ENCODE data around the gene ARL4A. TPM values are rescaled to one million over a fixed set of nuclear protein-coding genes. Genes with fewer than 3 reads are reported as not detected.
"Not testable (repeated sequence)": the region's sequence is repeated elsewhere in the genome, so short reads cannot be mapped to it uniquely, and the experiment has no call there.

Gene ARL4A
- total and polyA plus RNA-seq, 7 donors = 2.5 to 47.7 (median 7.4) TPM

DNA sequence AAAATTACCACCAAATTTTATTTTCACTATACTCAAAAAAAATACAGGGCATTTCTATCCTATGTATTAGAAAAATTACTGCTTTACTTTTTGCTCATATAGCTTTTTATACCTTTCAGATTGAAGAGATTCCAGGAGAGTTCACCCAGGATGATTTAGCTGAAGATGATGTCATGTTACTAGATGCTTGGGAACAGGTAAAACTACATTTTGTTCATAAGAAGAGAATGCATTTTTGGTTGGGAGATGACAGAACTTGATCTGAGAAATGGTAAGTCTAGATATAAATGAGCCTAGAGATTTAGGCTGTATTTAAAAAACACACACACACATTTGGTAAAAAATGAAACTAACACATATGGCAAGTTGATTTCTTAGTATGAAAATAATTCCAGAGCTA lies 38.1 kb upstream of the ARL4A start:
- Histone ChIP-seq H3K9me3 (no peaks in the 10 kb centered on the region), H3K27me3 (ENCODE audit: insufficient read depth in 3 of 3, low read length in 2 of 3) (no peaks in the 10 kb centered on the region), H3K4me1 (no peaks in the 10 kb centered on the region), H3K36me3 (ENCODE audit: insufficient read depth in 1 of 2, low read depth in 1 of 2) (no peaks in the 10 kb centered on the region), H3K27ac (no peak overlapping the region), H3K4me3 (no peak overlapping the region)
- no peak for ATAC-seq
- TF ChIP-seq, protein P1, sequence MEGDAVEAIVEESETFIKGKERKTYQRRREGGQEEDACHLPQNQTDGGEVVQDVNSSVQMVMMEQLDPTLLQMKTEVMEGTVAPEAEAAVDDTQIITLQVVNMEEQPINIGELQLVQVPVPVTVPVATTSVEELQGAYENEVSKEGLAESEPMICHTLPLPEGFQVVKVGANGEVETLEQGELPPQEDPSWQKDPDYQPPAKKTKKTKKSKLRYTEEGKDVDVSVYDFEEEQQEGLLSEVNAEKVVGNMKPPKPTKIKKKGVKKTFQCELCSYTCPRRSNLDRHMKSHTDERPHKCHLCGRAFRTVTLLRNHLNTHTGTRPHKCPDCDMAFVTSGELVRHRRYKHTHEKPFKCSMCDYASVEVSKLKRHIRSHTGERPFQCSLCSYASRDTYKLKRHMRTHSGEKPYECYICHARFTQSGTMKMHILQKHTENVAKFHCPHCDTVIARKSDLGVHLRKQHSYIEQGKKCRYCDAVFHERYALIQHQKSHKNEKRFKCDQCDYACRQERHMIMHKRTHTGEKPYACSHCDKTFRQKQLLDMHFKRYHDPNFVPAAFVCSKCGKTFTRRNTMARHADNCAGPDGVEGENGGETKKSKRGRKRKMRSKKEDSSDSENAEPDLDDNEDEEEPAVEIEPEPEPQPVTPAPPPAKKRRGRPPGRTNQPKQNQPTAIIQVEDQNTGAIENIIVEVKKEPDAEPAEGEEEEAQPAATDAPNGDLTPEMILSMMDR (IDR thresholded peaks at IDR 0.05) = no peak
- intact Hi-C loops (cut with DNase I) = no loop called here
- no peak for DNase-seq

DNA sequence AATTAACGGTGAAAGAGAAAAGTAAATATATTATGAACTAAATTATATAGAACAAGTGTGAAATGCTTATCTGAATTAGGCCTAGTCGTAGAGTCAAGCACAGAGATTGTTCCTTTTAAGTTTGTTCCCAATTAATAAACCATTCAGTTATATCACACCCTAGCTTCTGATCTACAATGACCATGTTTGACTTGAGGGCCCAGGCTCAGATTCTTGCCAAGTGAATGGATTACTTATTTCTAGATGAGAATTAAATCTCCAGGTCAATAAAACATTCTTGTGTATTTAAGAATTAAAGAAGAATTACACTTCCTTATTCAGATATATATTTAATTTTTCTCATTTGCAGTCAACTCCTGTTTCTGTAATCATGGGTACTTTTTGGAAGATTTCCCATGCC lies 37.4 kb upstream of the ARL4A start:
- no peak for ATAC-seq
- no peak for DNase-seq
- Histone ChIP-seq H3K27ac (no peak overlapping the region), H3K4me1 (no peaks in the 10 kb centered on the region), H3K9me3 (no peaks in the 10 kb centered on the region), H3K4me3 (no peak overlapping the region), H3K27me3 (ENCODE audit: insufficient read depth in 3 of 3, low read length in 2 of 3) (no peaks in the 10 kb centered on the region), H3K36me3 (ENCODE audit: insufficient read depth in 1 of 2, low read depth in 1 of 2) (no peaks in the 10 kb centered on the region)
- 81 to 91% (median 91%) methylated on average over 2 of the region's 2 CpGs for WGBS, 3 donors
- TF ChIP-seq, protein P1 (IDR thresholded peaks at IDR 0.05) = no peak
- intact Hi-C loops (cut with DNase I) = no loop called here

DNA sequence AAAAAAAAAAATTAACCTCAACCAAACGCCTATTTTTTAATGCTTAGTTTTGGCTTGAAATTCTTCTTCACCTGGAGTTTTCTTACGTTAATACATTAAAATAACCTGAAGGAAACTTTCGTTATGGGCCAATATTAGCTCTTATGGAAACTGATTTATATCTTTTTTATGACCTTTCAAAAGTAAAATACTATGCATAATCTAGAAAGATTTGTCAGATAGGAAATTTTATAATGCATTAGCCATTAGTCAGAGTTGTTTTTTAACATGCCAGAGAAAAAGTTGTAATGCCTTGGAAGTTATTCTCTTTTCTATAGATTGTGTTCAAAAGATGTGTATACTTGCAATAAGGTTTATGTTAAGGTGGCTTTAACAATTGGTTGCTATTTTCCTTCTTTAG lies 34.3 kb upstream of the ARL4A start:
- ATAC-seq = no peak
- TF ChIP-seq, protein P1 (IDR thresholded peaks at IDR 0.05) = no peak
- no peaks in the 10 kb centered on the region for H3K36me3 ChIP-seq (ENCODE audit: insufficient read depth in 1 of 2, low read depth in 1 of 2)
- H3K4me1 ChIP-seq = no peaks in the 10 kb centered on the region
- no peaks in the 10 kb centered on the region for H3K27me3 ChIP-seq (ENCODE audit: insufficient read depth in 3 of 3, low read length in 2 of 3)
- H3K4me3 ChIP-seq = no peak overlapping the region
- DNase-seq = no peak
- intact Hi-C loops (cut with DNase I) = no loop called here
- H3K9me3 ChIP-seq = no peaks in the 10 kb centered on the region
- 73 to 77% (median 74%) methylated on average over 3 of the region's 3 CpGs for WGBS, 3 donors
- no peak overlapping the region for H3K27ac ChIP-seq

DNA sequence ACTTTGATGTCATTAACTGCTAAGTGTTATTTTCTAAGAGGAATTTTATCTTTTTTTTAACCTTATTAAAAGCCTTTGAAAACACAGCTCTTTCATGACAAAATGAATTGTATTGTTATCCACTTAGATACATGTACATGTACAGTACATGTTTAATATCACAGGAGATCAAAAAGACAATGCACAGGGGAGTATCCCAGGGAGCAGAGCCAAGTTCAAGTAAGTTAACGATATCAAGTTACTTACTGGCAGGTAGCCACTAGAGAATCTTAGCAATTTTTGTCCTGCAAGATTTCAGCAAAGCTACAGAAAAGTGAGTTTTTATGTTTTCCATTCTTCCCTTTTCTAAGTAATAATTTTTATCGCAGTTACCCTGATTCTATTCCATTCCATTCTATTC lies 33.9 kb upstream of the ARL4A start:
- ATAC-seq (no peak), DNase-seq (no peak)
- WGBS, 3 donors = 54 to 71% (median 66%) methylated on average over 2 of the region's 2 CpGs
- Histone ChIP-seq H3K27me3 (ENCODE audit: insufficient read depth in 3 of 3, low read length in 2 of 3) (no peaks in the 10 kb centered on the region), H3K4me3 (no peak overlapping the region), H3K36me3 (ENCODE audit: insufficient read depth in 1 of 2, low read depth in 1 of 2) (no peaks in the 10 kb centered on the region), H3K27ac (no peak overlapping the region), H3K4me1 (no peaks in the 10 kb centered on the region), H3K9me3 (no peaks in the 10 kb centered on the region)
- intact Hi-C loops (cut with DNase I) = no loop called here
- TF ChIP-seq, protein P1 (IDR thresholded peaks at IDR 0.05) = no peak

DNA sequence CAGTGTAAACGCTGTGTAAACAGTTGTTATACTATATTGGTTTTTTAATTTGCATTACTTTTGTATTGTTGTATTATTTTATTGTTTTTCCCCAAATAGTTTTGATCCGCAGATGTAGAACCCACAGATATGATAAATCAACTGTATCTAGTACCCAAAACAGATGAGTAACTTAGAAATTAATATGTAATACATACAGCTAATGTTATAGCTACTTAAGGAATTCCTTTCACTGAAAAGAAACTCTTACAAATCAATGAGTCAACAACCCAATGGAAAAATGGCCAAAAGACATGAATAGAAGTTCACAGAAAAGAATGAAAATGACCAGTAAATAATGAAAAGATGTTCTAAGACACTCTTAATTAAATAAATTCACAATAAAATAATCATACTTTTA lies 32.3 kb upstream of the ARL4A start:
- Histone ChIP-seq H3K36me3 (ENCODE audit: insufficient read depth in 1 of 2, low read depth in 1 of 2) (no peaks in the 10 kb centered on the region), H3K27ac (no peak overlapping the region), H3K27me3 (ENCODE audit: insufficient read depth in 3 of 3, low read length in 2 of 3) (no peaks in the 10 kb centered on the region), H3K4me1 (no peaks in the 10 kb centered on the region), H3K9me3 (no peaks in the 10 kb centered on the region), H3K4me3 (no peak overlapping the region)
- ATAC-seq (no peak), DNase-seq (no peak)
- TF ChIP-seq, protein P1 (IDR thresholded peaks at IDR 0.05) = no peak
- intact Hi-C loops (cut with DNase I) = no loop called here
- 94 to 97% (median 97%) methylated on average over 2 of the region's 2 CpGs for WGBS, 3 donors

DNA sequence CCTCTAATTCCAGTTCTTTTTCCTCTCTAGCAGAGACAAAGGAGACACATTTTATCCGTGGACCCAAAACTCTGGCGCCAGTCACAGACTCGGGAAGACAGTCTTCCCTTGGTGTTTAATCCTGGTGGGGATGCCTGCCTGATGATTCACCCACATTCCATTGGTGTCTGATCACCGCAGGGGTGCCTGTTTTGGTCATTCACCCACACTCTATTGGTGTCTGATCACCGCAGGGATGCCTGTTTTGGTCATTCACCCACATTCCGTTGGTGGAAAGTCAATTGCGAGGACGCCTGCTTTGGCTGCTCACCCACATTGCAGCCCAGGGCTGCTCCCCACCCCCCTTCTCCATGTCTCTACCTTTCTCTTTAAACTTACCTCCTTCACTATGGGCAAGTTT lies 27.0 kb upstream of the ARL4A start:
- H3K4me1 ChIP-seq; H3K27ac ChIP-seq; ATAC-seq; intact Hi-C loops (cut with DNase I); H3K4me3 ChIP-seq; H3K9me3 ChIP-seq; DNase-seq; H3K36me3 ChIP-seq (ENCODE audit: insufficient read depth in 1 of 2, low read depth in 1 of 2); H3K27me3 ChIP-seq (ENCODE audit: insufficient read depth in 3 of 3, low read length in 2 of 3): not testable (repeated sequence)
- WGBS, 3 donors = 48 to 67% (median 62%) methylated on average over 8 of the region's 8 CpGs

DNA sequence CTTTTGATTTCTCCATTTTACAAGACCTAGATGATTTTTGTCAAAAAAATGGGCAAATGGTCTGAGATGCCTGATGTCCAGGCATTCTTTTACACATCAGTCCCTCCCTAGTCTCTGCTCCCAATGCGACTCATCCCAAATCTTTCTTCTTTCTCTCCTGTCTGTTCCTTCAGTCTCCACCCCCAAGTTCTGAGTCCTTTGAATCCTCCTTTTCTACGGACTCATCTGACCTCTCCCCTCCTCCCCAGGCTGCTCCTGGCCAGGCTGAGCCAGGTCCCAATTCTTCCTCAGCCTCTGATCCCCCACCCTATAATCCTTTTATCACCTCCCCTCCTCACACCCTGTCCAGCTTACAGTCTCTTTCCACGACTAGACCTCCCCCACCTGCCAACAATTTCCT lies 26.4 kb upstream of the ARL4A start:
- H3K4me1 ChIP-seq; H3K27ac ChIP-seq; intact Hi-C loops (cut with DNase I); DNase-seq; H3K9me3 ChIP-seq; H3K36me3 ChIP-seq (ENCODE audit: insufficient read depth in 1 of 2, low read depth in 1 of 2); ATAC-seq; H3K4me3 ChIP-seq; H3K27me3 ChIP-seq (ENCODE audit: insufficient read depth in 3 of 3, low read length in 2 of 3): not testable (repeated sequence)
- whole genome bisulfite sequencing, 3 donors = 66 to 78% (median 74%) methylated on average over 3 of the region's 3 CpGs

Measured in psoas muscle (tissue), 8 donors.